ENCODE results near the gene MB21D2. TPM values are rescaled to one million over a fixed set of nuclear protein-coding genes. Genes with fewer than 3 reads are reported as not detected.

Gene MB21D2
- total RNA-seq, 1 experiment from 2014 or later, result 2.8 TPM

GRCh38 chr3:192867645-192868044 is 50.0 kb downstream of the MB21D2 start (continued):
- TF ChIP-seq ZBTB33 (IDR thresholded peaks at IDR 0.05; ENCODE audit: extremely low read depth, insufficient replicate concordance, low read length), result no peak
- TF ChIP-seq ATF3 (IDR thresholded peaks at IDR 0.05), result no peak
- no peak for TF ChIP-seq POLR2AphosphoS5 (IDR thresholded peaks at IDR 0.05; ENCODE audit: low read depth, low read length)
- TF ChIP-seq ELF1 (IDR thresholded peaks at IDR 0.05; ENCODE audit: borderline replicate concordance, low read depth), result no peak
- no peak for TF ChIP-seq ZNF274 (IDR thresholded peaks at IDR 0.05; ENCODE audit: low read depth, low read length)
- TF ChIP-seq EZH2phosphoT487 (IDR thresholded peaks at IDR 0.05; ENCODE audit: borderline replicate concordance), result no peak
- TF ChIP-seq JUND (IDR thresholded peaks at IDR 0.05), result no peak
- TF ChIP-seq SP1 (IDR thresholded peaks at IDR 0.05; ENCODE audit: low read depth), result no peak
- TF ChIP-seq ZFX (IDR thresholded peaks at IDR 0.05), result no peak
- no peak for TF ChIP-seq RAD21 (IDR thresholded peaks at IDR 0.05; ENCODE audit: low read depth)
- TF ChIP-seq FOSL1 (IDR thresholded peaks at IDR 0.05; ENCODE audit: low read depth), result no peak

- H3K9me2 ChIP-seq (ENCODE audit: insufficient read depth), result no peaks in the 10 kb centered on the region
- no peak overlapping the region for H3K27ac ChIP-seq (ENCODE audit: low read depth, low read length)
- H3K4me1 ChIP-seq (ENCODE audit: control insufficient read depth in 1 of 2, insufficient read depth in 2 of 2, low read length in 2 of 2), result no peaks in the 10 kb centered on the region
- no TSS peak for BruUV-seq (replicated peaks)
- H3K27me3 ChIP-seq (ENCODE audit: insufficient read depth, low read length), result no peaks in the 10 kb centered on the region
- no peak overlapping the region for H3K4me3 ChIP-seq (replicated peaks in 1 of 2; ENCODE audit: low read depth in 1 of 2, low read length in 2 of 2)
- no peak overlapping the region for H3K9ac ChIP-seq (ENCODE audit: low read length)
- no peak for DNase-seq (ENCODE audit: low read depth, low spot score)
- H3K4me2 ChIP-seq (ENCODE audit: low read length), result no peak overlapping the region
- H2AFZ ChIP-seq (ENCODE audit: low read depth, low read length, poor library complexity, severe bottlenecking), result no peak overlapping the region
- ChIA-PET POLR2A (no interaction called here), RAD21 (ENCODE audit: low non-redundant PET in 1 of 2, low total read pairs in 2 of 2, uncharacterized antibody in 2 of 2, unreplicated experiment in 2 of 2) (no interaction called here), CTCF (no interaction called here)
- TF ChIP-seq FOSL1 (IDR thresholded peaks at IDR 0.05; ENCODE audit: low read depth) (no peak), ATF3 (IDR thresholded peaks at IDR 0.05) (no peak)
- H3K36me3 ChIP-seq (ENCODE audit: control insufficient read depth in 1 of 2, insufficient read depth in 2 of 2, low read length in 2 of 2), result no peaks in the 10 kb centered on the region
- intact Hi-C loops (cut with micrococcal nuclease), result no loop called here
- H3K9me3 ChIP-seq (ENCODE audit: control insufficient read depth in 1 of 2, insufficient read depth in 1 of 2, low read depth in 1 of 2, low read length in 2 of 2), result no peaks in the 10 kb centered on the region
- no peak for ATAC-seq
- no peaks in the 10 kb centered on the region for H3K79me2 ChIP-seq (ENCODE audit: insufficient read depth, low read length)
- H4K20me1 ChIP-seq (ENCODE audit: insufficient read depth), result no peaks in the 10 kb centered on the region
Measured at GRCh38 chr3:192866804-192867203, 50.9 kb downstream of the MB21D2 start.

Measured in HCT116 (cell line).